GM18502 (cell line): ENCODE measurements around the gene CDS2.
A peak's percentile ranks its signal among the peaks of the same experiment; 100 is the strongest.

Source experiments
- ATAC-seq: cut with Tn5 transposase; IDR thresholded peaks from one replicate; pipeline ENCODE4 v1.9.1; 2021; ENCODE audit warnings: mild to moderate bottlenecking; ENCODE audit not compliant: unreplicated experiment, poor library complexity

CDS2 gene

DNA sequence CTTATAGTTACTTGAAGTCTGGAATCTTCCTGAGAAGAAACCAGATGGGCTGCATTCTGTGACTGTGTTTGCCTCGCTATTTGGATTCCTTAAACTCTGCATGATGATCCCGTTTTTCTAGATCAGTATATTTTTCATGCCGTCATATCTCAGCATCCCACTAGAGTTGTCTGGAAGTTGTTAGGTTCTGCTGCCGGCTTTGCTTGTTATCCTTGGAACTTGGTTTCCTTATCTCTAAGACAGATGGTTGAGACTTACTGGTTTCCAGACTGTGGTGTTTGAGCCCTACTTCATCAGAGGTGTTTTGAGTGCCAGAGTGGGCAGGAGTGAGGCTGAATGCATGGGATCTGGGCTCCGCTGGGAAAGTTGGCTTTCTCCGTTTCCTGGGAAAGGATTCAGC, 50.3 kb downstream of the CDS2 start:
- no peak for ATAC-seq

DNA sequence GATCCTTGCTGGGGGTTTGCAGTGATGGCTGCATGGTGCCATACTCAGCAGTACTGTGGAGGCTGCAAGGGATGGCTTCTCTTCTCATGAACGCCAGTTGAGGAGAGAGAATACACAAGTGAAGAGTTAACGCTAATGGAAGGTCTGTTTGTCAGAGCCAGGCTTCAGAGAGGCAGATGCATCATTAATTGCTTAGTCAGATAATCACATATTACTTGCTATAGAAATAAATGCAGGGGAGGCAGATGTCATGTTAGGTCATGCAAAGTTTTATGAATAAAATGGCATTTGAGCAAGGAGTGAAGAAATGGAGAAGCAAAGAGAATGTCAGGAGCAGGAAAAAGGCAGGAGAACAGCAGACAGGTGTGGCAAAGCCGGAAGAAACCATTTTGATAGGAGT, 51.2 kb downstream of the CDS2 start:
- no peak for ATAC-seq

DNA sequence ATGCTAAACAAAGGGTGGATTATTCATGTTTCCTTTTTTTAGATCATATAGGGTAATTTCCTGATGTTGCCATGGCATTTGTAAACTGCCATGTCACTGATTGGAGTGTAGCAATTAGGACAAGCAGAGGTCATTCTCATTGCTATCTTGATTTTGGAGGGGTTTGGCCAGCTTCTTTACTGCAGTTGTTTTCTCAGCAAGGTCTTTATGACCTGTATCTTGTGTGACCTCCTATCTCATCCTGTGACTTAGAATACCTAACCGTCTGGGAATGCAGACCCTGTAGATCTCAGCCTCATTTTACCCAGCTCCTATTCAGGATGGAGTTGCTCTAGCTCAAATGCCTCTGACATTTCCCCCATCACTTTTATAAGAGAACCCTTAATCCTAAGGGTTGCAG, 53.6 kb downstream of the CDS2 start:
- no peak for ATAC-seq

DNA sequence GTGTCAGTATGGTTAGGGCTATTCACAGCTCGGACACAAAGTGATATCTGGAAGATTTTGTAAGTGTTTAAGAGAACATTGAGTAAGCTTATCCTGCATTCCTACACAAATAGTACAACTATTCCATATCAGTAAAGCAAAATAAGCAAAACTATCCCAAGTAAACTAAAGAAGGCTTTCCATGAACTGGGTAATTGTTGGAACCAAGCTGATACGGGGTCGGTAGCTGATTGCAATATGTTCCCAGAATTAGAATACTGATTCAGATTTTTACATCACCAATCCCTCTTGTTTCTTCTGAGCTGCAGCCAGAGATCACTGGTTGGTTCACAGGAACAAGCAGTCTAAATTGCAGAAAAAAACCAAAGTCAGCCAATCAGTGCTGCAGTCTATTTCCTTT, 54.1 kb downstream of the CDS2 start:
- no peak for ATAC-seq

DNA sequence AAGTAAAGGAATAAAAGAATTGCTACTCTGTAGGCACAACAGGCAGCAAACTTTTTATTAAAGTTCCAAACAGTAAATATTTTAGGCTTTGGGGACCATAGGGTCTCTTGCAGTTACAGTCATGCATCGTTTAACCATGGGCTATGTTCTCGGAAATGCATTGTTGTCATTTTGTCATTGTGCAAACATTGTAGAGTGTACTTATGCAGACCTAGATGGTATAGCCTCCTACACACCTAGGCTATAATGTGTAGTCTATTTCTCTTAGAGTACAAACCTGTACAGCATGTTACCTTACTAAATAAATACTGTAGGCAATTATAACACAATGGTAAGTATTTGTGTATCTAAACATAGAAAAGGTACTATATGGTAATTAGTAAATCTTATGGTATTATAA, 54.7 kb downstream of the CDS2 start:
- ATAC-seq, result no peak

DNA sequence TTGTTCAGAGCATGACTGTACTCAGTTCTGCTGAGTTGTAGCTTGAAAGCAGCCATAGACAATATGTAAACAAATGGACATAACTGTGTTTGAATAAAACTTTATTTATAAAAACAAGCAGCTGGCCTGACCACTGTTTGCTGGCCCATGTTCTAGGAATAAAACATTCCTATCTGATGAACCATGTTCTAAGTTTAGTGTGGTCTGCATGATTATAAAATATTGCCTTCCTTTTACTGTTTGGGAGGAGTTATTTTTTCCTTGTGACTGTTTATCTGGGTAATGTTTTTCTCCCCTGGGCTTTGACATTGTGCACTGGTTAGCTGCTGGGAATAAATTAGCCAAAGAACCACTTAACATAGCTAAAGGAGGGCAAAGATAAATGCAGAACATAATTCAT, 55.1 kb downstream of the CDS2 start:
- ATAC-seq, result no peak

DNA sequence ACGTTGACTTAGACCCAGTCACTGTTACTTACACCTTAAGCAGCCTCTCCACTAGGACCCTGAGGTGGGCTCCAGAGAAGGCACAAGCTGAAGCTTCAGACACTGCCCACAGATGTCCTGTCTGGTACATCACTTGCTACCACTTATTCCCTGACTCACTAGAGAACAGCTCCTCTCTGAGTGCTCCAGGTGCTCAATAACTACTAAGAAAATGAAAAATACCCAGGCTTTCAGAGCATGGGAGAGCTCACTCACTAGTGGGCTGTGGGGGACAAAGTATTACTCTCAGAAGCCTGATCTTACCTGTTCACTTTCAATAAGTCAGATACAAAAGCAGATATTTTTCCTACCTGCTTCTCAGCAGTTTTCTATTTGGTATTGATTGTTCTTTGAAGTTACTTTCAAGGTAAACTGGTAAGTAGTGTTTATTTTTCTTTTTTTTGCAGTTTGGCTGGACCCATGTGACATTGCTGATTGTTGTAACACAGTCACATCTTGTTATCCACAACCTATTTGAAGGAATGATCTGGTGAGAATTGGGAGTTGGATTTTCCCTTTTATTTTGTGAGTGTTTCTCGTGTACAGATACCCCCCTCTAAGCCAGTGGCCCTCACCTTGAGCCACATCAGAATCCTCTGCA, 55.9 kb downstream of the CDS2 start:
- no peak for ATAC-seq

DNA sequence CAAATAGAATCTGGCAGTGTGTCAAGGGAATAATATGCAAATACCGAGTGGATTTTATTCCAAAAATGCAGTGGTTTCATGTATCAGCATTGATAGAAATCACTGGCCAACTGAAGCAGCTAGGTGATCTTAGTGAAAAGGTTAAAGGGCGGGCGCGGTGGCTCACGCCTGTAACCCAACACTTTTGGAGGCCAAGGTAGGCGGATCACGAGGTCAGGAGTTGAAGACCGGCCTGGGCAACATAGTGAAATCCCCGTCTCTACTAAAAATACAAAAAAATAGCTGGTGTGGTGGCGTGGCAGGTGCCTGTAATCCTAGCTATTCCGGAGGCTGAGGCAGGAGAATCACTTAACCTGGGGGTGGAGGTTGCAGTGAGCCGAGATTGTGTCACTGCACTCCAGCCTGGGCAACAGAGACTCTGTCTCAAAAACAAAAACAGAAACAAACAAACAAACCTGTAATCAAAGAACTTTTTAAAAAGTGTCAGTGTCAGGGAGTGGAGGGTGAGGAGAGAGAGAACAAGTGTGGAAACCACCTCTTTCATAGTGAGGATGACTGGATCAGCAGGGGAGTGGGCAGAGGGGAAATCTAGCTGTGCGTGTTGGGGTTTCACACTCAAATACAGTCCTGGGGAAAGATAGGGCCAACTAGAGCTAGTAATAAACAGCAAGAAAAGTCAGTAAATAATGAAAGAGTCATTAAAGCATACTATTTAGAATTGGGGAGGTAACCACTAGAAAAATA, 57.1 kb downstream of the CDS2 start:
- no peak for ATAC-seq

DNA sequence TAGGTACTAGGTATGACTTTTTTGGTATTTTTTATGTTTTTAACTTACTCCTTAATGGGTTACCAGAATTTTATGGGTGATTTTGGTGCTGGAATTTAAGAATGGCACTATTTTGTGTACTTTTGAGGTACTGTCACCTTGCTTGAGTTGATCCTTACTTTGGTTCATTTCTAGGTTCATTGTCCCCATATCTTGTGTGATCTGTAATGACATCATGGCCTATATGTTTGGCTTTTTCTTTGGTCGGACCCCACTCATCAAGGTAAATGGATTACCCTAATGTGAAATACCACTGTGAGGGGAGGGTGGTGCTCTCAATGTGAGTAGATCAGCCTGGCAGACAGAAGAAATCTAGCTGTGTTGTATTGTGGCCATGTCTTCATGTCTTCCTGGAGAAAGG, 57.9 kb downstream of the CDS2 start:
- no peak for ATAC-seq

DNA sequence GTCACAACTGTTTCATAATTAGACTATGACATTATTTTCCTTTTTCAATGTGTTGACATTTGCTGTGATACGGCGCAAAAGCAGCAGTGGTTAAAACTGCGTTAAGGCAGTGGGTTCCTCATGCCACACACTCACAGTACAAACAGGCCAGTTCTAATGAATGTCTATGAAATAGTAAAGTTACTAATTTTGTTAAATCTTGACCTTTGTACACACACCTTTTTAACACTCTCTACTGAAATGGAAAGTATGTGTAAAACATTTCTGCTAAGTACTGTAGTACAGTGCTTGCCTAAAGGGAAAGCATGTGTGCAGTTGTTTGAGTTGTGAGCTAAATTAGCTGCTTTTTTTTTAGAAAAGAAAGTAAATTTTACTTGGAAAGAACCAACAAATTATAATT, 60.3 kb downstream of the CDS2 start:
- no peak for ATAC-seq

DNA sequence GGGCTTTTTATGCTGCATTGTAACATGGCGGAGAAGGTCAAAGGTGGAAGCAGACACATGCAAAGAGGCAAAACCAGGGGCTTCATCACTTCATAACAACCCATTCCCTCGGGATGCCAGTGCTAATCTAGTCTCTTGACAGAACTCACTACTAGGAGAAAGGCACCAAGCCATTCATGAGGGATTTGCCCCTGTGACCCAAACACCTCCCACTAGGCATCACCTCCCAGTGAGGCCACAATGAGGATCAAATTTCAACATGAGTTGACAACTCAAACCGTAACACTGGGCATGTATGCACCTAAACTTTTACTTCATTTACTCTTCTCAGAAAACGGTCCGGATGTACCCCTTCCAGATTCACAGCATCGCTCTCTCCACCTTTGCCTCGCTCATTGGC, 61.9 kb downstream of the CDS2 start:
- no peak for ATAC-seq

DNA sequence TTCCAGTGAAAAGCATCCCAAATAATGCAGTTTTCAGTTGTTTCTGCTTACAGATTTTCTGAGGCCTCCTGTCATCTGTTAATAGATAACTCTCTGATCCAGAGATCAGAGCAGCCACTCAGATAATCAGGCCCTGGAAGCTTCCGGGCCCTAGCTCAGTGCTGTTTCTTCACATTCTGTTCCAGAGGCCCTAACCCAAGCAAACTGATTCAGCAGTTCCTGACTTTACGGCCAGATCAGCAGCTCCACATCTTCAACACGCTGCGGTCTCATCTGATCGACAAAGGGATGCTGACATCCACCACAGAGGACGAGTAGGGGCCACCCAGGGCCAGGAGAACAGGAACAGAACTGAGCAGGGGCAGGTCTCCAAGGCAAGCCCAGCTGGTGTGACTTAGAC, 63.1 kb downstream of the CDS2 start:
- no peak for ATAC-seq

DNA sequence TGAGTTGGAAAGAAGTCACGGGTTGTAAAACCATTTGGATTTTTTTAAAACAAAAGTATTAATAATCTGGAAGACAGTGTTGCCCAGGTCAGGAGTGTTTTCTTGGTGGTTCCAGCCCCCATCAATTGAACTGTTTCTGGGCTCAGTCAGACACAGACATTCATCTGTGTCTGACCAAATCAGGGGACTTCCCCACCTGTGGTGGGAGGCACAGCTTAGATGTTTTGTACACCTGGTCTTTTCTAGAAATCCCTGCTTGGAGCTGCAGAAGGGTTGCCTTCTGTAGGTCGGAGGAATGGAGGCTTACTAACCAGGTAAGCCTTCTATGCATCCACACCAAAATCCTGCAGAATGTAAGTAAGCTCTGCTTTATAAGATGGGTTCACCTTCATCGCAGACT, 63.6 kb downstream of the CDS2 start:
- no peak for ATAC-seq

DNA sequence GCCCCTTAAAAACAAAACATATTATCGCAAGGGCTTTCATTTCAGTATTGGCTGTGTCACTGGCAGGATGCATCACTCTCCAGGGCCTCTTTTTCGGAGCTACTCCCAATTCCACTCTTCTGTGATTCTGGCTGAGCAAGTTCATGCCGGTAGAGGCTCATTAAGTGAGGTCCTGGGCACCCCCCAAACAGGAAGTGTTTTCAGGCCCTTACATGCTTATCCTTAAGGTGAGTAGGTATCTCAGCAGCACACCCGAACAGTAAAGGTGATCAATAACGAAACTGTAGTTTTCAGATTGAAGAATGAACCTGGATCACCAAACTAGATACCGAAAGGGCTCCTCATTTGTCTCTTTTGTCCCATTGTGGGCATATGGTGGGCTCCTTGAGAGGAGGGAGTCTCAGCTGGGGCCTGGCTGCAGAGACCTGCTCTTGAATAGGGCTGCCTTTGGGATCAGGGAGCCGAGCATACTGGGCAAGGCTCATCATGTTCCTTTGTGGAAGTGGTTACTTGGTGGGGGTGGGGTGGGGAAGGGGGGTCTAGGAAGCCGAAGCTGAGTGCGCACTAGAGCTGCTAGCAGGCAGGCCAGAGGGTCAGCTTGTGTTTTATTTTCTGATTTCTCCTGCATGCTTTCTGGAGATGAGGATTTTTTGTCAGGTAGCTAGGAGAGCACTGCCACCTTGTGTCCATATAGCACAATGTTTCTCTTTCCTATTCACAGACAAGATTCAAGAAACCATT, 65.2 kb downstream of the CDS2 start:
- ATAC-seq, result peak; percentile 73

DNA sequence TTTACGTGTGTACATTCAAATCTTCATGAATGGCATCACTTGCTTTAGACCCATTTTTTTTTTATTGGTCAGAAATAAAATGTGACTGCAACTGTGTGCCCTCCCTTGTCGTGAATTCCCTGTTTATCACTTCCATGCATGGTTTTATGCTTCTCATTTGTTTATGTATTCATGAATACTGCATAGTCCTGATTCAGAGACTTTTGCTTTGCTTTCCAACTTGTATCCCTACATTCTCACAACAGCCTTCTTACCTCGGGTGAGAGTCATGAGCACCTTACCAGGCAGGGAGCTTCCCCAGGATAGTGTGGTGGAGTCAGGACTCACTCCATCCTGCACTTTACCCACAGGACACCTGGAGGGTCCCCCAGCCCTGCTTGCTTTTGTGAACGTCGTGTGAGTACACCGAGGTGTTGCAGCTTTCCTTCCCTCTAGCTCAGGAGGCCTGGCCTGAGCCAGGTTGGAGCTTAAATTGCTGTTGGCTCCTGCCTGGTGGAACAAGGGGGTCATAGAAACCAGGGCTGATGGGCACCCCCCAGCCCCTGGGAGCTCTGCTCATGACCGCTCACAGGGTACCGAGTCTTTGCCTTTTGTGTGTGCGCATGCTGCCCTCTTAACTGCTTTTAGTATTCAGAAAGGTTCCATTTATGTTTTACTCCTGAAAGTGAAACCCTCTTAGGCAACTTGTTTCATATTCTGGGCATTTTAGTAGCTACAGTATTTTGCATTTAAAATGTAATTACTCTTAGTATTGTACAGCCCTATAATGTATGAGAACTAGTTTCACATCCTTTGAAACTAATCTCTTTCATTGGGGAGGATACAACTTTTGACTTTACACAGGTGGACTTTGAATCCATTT, 66.0 kb downstream of the CDS2 start:
- no peak for ATAC-seq

DNA sequence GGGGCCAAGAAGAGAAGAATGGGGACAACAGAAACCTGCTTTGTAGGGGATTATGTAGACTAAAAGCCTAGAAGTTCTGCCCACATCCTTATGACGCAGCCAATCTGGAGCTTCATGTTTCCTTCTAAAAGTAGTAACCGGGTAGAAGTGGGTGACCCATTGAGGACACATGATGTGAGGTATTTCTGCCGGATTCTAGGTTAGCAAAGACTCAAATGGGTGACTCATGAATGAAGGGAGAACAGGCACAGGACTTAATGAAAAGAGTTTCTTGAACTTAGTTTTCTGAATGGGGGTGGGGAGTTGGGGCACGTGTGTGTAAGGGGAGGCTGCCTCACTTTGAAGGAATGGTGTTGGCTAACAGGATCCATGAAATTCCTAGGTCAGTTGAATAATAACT, 68.8 kb downstream of the CDS2 start:
- no peak for ATAC-seq

DNA sequence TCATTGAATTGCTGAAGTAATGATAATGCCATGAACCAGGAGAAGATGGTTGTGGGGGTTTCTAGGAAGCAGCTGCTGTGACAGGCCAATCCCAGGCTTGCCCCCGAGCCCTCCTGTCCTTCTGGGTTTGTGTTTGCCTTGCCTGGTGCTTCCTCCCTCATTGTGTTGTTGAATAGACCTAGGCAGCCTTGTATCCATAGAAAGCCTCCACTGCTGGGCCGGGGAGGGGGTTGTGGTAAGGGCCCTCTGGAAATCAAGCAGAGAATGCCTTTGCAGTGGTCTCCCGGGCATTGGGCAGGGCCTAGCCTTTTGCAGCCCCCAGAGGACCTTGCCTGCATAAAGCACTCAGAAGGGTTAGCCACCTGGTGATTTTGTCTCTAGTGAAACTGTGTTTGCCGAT, 69.3 kb downstream of the CDS2 start:
- ATAC-seq, result no peak

DNA sequence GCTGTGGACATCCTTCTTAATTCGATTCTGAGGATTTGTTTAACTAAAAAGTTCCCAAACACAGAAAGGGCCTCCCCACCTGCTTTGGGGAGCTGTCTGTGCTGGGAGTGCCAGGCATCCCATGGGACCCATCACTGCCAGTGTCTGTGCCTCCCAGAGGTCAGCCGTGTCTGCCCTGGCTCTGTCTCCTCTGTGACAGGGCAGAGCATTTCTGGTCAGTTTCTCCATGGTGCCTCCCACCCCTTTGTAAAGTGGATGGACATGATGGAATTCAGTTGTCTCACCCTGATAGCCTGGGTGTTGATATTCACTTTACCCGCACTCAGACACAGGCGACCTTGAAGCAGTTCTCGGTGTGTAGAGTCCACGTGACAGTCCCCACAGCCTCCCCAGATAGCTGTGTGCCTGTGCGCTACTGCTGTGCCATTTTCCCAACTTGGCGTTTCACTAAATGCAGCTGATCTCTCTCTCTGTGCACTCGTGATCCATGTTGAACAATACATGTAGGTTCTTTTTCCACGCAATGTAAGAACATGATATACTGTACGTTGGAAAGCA, 70.5 kb downstream of the CDS2 start:
- ATAC-seq, result no peak

DNA sequence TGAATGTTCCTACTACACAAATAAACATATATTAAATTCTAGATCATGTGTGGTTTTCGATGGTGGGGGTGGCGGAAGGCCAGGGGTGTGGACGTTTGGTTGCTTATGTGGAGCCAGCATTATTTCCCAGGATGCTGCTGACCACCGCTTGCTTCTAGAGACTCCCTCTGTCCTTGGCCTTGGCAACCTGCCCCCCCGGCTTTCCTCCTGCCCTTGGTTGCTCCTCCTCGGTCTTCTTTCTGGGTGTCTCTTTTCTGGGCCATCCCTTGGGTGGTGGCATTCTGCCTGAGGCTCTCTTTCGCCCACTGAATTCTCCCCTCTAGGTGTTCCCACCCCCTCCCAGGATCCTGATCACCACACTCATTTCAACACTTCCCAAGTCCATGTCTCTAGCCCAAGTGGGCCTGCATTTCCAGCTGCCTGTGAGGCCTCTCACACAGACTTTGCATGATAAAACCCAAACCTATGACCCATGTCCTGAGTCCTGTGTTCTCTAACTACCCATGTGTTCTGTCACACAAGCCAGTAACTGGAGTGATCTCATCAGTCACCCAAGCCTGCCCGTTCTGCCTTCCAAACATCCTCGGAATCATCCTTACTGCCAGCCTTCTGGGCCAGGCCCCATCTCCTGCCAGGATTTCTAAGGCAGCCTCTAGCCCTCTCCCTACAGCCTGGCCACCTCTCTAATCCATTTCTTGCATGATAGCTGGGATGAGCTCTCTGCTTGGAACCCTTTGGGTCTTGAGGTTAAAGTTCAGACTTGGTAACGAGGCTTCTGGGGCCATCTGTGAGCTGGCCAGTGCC, 71.2 kb downstream of the CDS2 start:
- ATAC-seq, result no peak

DNA sequence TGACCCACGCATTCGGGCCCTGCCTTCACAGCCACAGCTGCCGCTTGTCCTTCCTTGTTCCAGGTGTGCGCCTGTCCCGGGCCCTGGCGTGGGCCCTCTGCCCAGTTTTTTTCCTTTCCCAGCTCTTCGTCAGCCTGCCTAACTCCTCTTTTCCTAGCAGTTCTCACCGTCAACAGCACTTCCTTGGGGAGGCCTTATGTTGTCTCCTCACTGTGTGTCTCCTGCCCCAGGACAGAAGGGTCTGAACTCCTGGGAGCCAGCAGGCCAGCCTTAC, 71.8 kb downstream of the CDS2 start:
- ATAC-seq, result no peak
